WTC11 (cell line): ENCODE measurements around the gene RANBP17. TPM values are rescaled to one million over a fixed set of nuclear protein-coding genes. Genes with fewer than 3 reads are reported as not detected.
"Not testable (repeated sequence)": the region's sequence is repeated elsewhere in the genome, so short reads cannot be mapped to it uniquely, and the experiment has no call there.

Experiments used
- ATAC-seq: fragments of 200-7000 bp; cut with Tn5 transposase; 2 replicates; pipeline ENCODE4 v1.10.0; 2021; ENCODE audit warnings: mild to moderate bottlenecking, moderate library complexity
- CTCF ChIA-PET: fragments of 300-600 bp; sonication (Branson Sonifier 250); formaldehyde crosslinking; loops from one replicate; lab custom pipeline; 2021; ENCODE audit warnings: antibody characterized with exemption; lab: Charles Lee
- POLR2A ChIA-PET: fragments of 350-600 bp; sonication (Branson Sonifier 250); formaldehyde crosslinking; loops from one replicate; lab custom pipeline; 2021; ENCODE audit warnings: antibody characterized with exemption; lab: Charles Lee
- DNase-seq: peaks from one replicate; pipeline ENCODE4 v3.0.0; 2021; ENCODE audit warnings: low spot score
- H3K27ac Mint-ChIP-seq: 2 replicates; pipeline ENCODE4 v1.8.0; 2021; ENCODE audit warnings: mixed read lengths
- H3K27me3 Mint-ChIP-seq: 2 replicates; pipeline ENCODE4 v1.8.0; 2021; ENCODE audit warnings: low read depth, mild to moderate bottlenecking, moderate library complexity, mixed read lengths
- H3K36me3 Mint-ChIP-seq: 2 replicates; pipeline ENCODE4 v1.8.0; 2021; ENCODE audit warnings: mixed read lengths
- H3K4me1 Mint-ChIP-seq: 2 replicates; pipeline ENCODE4 v1.8.0; 2022; ENCODE audit warnings: mixed read lengths
- H3K4me3 Mint-ChIP-seq: 2 replicates; pipeline ENCODE4 v1.8.0; 2021; ENCODE audit warnings: mild to moderate bottlenecking, moderate library complexity, mixed read lengths
- H3K9me3 Mint-ChIP-seq: 2 replicates; pipeline ENCODE4 v1.8.0; 2021; ENCODE audit warnings: mixed read lengths
- ATF1 ChIP-seq: sonication (generic); formaldehyde crosslinking; IDR thresholded peaks from 2 replicates; pipeline ENCODE4 v1.8.1; 2023; ENCODE audit warnings: mild to moderate bottlenecking, moderate library complexity, missing genetic modification reagents
- CREM ChIP-seq: sonication (generic); formaldehyde crosslinking; IDR thresholded peaks from 2 replicates; pipeline ENCODE4 v1.8.1; 2022; ENCODE audit warnings: mild to moderate bottlenecking, missing genetic modification reagents, moderate library complexity
- FOXK1 ChIP-seq: sonication (generic); formaldehyde crosslinking; IDR thresholded peaks from 2 replicates; pipeline ENCODE4 v1.8.0; 2022; ENCODE audit warnings: mild to moderate bottlenecking, moderate library complexity, missing genetic modification reagents
- JAZF1 ChIP-seq: fragments of 250-450 bp; sonication (Bioruptor Pico); IDR thresholded peaks from 2 replicates; pipeline ENCODE4 v1.9.0; 2021; ENCODE audit warnings: moderate library complexity, mild to moderate bottlenecking, inconsistent platforms
- PRRX2 ChIP-seq: fragments of 250-450 bp; sonication (Bioruptor Pico); IDR thresholded peaks from 2 replicates; pipeline ENCODE4 v1.8.0; 2021; ENCODE audit warnings: mild to moderate bottlenecking
- ZNF121 ChIP-seq: sonication (generic); formaldehyde crosslinking; IDR thresholded peaks from 2 replicates; pipeline ENCODE4 v1.8.0; 2023; ENCODE audit warnings: missing genetic modification reagents
- ZNF219 ChIP-seq: sonication (generic); formaldehyde crosslinking; IDR thresholded peaks from 2 replicates; pipeline ENCODE4 v1.8.0; 2023; ENCODE audit warnings: missing genetic modification reagents, mild to moderate bottlenecking, borderline replicate concordance
- ZNF671 ChIP-seq: fragments of 250-450 bp; sonication (Bioruptor Pico); IDR thresholded peaks from 2 replicates; pipeline ENCODE4 v1.8.0; 2021; ENCODE audit warnings: mild to moderate bottlenecking
- total RNA-seq: library from RNA; stranded (reverse); gene quantifications from 3 replicates; pipeline ENCODE4 v1.2.3, GENCODE V29; 2021
- TF ChIP-seq, protein P1 (sequence below): sonication (generic); formaldehyde crosslinking; IDR thresholded peaks from 2 replicates; pipeline ENCODE4 v1.8.1; 2022; ENCODE audit warnings: missing genetic modification reagents, borderline replicate concordance
- TF ChIP-seq, protein P2 (sequence below): fragments of 250-450 bp; sonication (Bioruptor Pico); IDR thresholded peaks from 2 replicates; pipeline ENCODE4 v1.9.0; 2021; ENCODE audit warnings: mild to moderate bottlenecking
- TF ChIP-seq, protein P3 (sequence below): sonication (generic); formaldehyde crosslinking; IDR thresholded peaks from 2 replicates; pipeline ENCODE4 v1.8.0; 2022; ENCODE audit warnings: mild to moderate bottlenecking, missing genetic modification reagents
- TF ChIP-seq, protein P4 (sequence below): fragments of 200-600 bp; IDR thresholded peaks from 2 replicates; pipeline ENCODE4 v1.8.0; 2022; ENCODE audit warnings: antibody characterized with exemption
- TF ChIP-seq, protein P5 (sequence below): sonication (generic); formaldehyde crosslinking; IDR thresholded peaks from 2 replicates; pipeline ENCODE4 v1.8.1; 2022; ENCODE audit warnings: low read depth, missing genetic modification reagents, borderline replicate concordance

RANBP17 gene
- total RNA-seq, 1 experiment from 2014 or later, result 23.1 TPM

DNA sequence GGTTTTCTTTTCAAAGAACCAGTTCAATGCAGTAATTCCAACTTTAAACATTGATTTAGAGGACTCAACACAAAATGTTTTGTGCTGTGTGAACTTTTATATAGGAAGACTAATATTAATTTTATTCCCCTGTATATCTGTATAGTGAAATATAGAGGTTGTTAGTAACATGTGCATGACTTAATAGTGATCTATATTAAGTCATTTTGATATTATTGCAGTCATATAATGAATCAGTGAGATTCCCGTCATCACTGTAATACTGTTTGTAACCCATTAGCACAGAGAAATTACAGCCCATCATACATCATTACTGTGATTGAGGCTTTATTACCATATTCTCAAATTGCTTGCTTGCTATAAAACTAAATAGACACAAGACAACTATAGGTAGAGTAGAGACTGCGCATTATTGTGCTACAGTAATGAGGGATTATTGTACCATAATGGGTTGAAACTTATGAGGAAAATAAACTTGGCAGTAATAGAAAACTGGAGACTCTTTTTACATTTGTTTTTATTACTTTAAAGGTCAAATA lies 170.7 kb downstream of the RANBP17 start:
- peaks cover 6% of the 10 kb centered on the region; the same call in 1 of the 2 replicates for H3K9me3 Mint-ChIP-seq
- CTCF ChIA-PET, result no interaction called here
- H3K4me3 Mint-ChIP-seq, result no peak overlapping the region
- no peaks in the 10 kb centered on the region for H3K36me3 Mint-ChIP-seq
- DNase-seq, result no peak
- TF ChIP-seq, protein P1, sequence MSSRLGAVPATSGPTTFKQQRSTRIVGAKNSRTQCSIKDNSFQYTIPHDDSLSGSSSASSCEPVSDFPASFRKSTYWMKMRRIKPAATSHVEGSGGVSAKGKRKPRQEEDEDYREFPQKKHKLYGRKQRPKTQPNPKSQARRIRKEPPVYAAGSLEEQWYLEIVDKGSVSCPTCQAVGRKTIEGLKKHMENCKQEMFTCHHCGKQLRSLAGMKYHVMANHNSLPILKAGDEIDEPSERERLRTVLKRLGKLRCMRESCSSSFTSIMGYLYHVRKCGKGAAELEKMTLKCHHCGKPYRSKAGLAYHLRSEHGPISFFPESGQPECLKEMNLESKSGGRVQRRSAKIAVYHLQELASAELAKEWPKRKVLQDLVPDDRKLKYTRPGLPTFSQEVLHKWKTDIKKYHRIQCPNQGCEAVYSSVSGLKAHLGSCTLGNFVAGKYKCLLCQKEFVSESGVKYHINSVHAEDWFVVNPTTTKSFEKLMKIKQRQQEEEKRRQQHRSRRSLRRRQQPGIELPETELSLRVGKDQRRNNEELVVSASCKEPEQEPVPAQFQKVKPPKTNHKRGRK (CRISPR knock-in tag), result no peak
- TF ChIP-seq, protein P2, sequence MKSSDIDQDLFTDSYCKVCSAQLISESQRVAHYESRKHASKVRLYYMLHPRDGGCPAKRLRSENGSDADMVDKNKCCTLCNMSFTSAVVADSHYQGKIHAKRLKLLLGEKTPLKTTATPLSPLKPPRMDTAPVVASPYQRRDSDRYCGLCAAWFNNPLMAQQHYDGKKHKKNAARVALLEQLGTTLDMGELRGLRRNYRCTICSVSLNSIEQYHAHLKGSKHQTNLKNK (CRISPR knock-in tag), result no peak
- TF ChIP-seq, all 79 proteins: peak for 0
- Mint-ChIP-seq H3K27me3 (no peaks in the 10 kb centered on the region), H3K27ac (no peak overlapping the region), H3K4me1 (no peaks in the 10 kb centered on the region)
- no peak for ATAC-seq
- POLR2A ChIA-PET, result no interaction called here

DNA sequence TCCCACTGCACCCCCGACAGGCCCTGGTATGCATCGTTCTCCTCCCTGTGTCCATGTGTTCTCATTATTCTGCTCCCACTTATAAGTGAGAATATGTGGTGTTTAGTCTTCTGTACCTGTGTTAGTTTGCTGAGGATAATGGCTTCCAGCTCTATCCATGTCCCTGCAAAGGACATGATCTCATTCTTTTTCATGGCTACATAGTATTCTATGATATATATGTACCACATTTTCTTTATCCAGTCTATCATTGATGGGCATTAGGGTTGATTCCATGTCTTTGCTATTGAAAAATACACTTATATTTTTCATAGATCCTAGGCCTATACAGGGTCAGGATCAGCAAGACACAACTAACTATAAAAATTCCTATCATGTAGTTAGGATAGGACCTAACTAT lies 180.1 kb downstream of the RANBP17 start:
- H3K4me3 Mint-ChIP-seq, result not testable (repeated sequence)
- POLR2A ChIA-PET, result interaction anchor here (0.5 kb wide), 1 partner anchor 88 kb away, joined by 3 read pairs; no protein-coding TSS in a partner anchor

DNA sequence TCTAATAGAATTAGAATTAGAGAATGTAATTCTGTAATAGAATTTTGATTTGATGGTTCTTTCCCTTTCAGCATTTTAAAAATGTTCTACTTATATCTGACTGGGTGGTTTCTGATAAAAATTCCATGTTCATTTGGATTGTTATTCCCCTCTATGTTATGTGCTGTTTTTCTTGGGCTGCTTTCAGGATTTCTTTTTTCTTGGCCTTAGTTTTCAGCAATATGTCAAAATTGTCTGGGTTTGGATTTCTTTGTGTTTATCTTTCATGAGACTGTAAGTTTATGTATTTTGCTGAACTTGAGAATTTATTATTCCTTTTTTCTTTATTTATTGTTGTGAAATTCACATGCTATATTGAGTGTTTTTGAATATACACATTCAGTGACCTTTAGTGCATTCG lies 189.1 kb downstream of the RANBP17 start:
- ChIA-PET POLR2A (no interaction called here), CTCF (no interaction called here)
- ATAC-seq (no peak), DNase-seq (no peak)
- Mint-ChIP-seq H3K4me1 (peaks cover under 1% of the 10 kb centered on the region), H3K27me3 (no peaks in the 10 kb centered on the region), H3K4me3 (no peak overlapping the region), H3K9me3 (peaks cover 51% of the 10 kb centered on the region), H3K27ac (no peak overlapping the region), H3K36me3 (peaks cover 50% of the 10 kb centered on the region)
- TF ChIP-seq PRRX2 (CRISPR knock-in tag) (no peak), FOXK1 (CRISPR knock-in tag) (no peak), CREM (CRISPR knock-in tag) (no peak), JAZF1 (no peak), ZNF121 (CRISPR knock-in tag) (no peak), ZNF219 (CRISPR knock-in tag) (no peak), ZNF671 (no peak)
- TF ChIP-seq, protein P3, sequence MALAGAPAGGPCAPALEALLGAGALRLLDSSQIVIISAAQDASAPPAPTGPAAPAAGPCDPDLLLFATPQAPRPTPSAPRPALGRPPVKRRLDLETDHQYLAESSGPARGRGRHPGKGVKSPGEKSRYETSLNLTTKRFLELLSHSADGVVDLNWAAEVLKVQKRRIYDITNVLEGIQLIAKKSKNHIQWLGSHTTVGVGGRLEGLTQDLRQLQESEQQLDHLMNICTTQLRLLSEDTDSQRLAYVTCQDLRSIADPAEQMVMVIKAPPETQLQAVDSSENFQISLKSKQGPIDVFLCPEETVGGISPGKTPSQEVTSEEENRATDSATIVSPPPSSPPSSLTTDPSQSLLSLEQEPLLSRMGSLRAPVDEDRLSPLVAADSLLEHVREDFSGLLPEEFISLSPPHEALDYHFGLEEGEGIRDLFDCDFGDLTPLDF (CRISPR knock-in tag), result no peak
- TF ChIP-seq, protein P4, sequence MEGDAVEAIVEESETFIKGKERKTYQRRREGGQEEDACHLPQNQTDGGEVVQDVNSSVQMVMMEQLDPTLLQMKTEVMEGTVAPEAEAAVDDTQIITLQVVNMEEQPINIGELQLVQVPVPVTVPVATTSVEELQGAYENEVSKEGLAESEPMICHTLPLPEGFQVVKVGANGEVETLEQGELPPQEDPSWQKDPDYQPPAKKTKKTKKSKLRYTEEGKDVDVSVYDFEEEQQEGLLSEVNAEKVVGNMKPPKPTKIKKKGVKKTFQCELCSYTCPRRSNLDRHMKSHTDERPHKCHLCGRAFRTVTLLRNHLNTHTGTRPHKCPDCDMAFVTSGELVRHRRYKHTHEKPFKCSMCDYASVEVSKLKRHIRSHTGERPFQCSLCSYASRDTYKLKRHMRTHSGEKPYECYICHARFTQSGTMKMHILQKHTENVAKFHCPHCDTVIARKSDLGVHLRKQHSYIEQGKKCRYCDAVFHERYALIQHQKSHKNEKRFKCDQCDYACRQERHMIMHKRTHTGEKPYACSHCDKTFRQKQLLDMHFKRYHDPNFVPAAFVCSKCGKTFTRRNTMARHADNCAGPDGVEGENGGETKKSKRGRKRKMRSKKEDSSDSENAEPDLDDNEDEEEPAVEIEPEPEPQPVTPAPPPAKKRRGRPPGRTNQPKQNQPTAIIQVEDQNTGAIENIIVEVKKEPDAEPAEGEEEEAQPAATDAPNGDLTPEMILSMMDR, result no peak

More for the DNA sequence above, 180.1 kb downstream of the RANBP17 start:
- DNase-seq, H3K27ac Mint-ChIP-seq, H3K36me3 Mint-ChIP-seq, H3K9me3 Mint-ChIP-seq, ATAC-seq, CTCF ChIA-PET, H3K27me3 Mint-ChIP-seq: not testable (repeated sequence)
- H3K4me1 Mint-ChIP-seq, result peaks cover 13% of the 10 kb centered on the region

DNA sequence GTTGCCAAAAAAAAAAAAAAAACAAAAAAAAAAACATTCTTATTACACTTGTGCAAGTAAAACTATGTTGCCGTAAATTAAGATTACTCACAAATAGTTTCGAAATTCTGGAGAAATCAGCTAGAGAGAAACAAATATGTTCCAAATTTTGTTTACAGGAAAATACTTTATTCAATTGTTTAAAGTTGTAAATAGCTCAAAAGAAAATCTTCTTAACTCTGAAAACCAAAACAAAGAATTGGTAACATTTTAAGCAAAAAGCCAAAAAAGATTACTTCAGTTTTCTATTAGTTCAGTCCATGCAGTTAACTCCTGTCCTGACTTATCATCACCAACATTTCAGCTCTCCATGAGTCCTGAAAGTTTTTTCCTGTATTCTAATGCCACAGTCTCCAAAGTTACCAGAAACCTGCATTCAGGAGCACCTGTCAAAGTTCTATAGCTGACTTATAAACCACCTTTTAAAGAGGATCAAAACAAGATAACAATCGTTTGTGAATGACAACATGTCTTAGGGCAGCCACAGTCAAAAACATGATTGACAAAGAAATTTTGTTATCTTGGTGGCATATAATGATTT lies 194.1 kb downstream of the RANBP17 start:
- H3K36me3 Mint-ChIP-seq, result peaks cover 68% of the 10 kb centered on the region

More for the DNA sequence above, 194.1 kb downstream of the RANBP17 start:
- DNase-seq (no peak), ATAC-seq (no peak)
- peaks cover 60% of the 10 kb centered on the region for H3K9me3 Mint-ChIP-seq
- no peak for TF ChIP-seq ATF1 (CRISPR knock-in tag)
- TF ChIP-seq, protein P5, sequence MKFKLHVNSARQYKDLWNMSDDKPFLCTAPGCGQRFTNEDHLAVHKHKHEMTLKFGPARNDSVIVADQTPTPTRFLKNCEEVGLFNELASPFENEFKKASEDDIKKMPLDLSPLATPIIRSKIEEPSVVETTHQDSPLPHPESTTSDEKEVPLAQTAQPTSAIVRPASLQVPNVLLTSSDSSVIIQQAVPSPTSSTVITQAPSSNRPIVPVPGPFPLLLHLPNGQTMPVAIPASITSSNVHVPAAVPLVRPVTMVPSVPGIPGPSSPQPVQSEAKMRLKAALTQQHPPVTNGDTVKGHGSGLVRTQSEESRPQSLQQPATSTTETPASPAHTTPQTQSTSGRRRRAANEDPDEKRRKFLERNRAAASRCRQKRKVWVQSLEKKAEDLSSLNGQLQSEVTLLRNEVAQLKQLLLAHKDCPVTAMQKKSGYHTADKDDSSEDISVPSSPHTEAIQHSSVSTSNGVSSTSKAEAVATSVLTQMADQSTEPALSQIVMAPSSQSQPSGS (CRISPR knock-in tag), result no peak
- ChIA-PET POLR2A (interaction anchor here (0.7 kb wide), 1 partner anchor 35 kb away, joined by 6 read pairs; no protein-coding TSS in a partner anchor), CTCF (no interaction called here)
- no peak overlapping the region for H3K27ac Mint-ChIP-seq
- no peaks in the 10 kb centered on the region for H3K4me1 Mint-ChIP-seq
- H3K27me3 Mint-ChIP-seq, result no peaks in the 10 kb centered on the region; the same call in 1 of the 2 replicates
- no peak overlapping the region for H3K4me3 Mint-ChIP-seq
